ENCODE measurements around the gene SEPTIN5.

DNA sequence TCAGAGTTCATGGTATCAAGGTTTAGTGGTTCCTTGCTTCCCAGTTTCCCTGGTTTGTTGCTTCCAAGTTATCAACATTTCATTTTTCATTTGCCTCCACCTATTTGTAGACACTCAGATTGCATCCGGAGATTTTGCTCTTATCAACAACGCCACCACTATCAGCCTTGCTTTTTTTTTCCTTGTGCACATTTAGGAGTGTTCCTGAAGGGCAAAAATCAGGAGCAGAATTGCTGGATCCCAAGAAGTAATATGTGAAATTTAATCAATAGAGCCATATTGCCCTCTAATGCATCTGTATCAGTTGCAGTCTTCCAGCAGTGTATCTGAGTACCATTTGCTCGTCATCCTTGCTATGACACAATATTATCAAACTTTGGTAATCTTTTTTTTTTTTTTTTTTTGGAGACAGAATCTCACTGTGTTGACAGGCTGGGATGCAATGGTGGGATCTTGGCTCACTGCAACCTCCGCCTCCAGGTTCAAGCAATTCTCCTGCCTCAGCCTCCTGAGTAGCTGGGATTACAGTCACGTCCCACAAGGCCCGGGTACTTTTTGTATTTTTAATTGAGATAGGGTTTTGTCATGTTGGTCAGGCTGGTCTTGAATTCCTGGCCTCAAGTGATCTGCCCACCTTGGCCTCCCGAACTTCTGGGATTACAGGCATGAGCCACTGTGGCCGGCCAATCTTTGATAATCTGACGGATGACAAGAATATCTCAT lies 42.1 kb upstream of the SEPTIN5 start:
- TF ChIP-seq EP300 (IDR thresholded peaks at IDR 0.05) = no peak
- TF ChIP-seq POLR2AphosphoS5 (IDR thresholded peaks at IDR 0.05) = no peak
- TF ChIP-seq, protein P1, sequence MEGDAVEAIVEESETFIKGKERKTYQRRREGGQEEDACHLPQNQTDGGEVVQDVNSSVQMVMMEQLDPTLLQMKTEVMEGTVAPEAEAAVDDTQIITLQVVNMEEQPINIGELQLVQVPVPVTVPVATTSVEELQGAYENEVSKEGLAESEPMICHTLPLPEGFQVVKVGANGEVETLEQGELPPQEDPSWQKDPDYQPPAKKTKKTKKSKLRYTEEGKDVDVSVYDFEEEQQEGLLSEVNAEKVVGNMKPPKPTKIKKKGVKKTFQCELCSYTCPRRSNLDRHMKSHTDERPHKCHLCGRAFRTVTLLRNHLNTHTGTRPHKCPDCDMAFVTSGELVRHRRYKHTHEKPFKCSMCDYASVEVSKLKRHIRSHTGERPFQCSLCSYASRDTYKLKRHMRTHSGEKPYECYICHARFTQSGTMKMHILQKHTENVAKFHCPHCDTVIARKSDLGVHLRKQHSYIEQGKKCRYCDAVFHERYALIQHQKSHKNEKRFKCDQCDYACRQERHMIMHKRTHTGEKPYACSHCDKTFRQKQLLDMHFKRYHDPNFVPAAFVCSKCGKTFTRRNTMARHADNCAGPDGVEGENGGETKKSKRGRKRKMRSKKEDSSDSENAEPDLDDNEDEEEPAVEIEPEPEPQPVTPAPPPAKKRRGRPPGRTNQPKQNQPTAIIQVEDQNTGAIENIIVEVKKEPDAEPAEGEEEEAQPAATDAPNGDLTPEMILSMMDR (IDR thresholded peaks at IDR 0.05) = no peak
- TF ChIP-seq POLR2A (IDR thresholded peaks at IDR 0.05) = no peak

Data from gastroesophageal sphincter (tissue), 3 donors.